ENCODE data around the gene RPS21.

The RPS21 gene

DNA sequence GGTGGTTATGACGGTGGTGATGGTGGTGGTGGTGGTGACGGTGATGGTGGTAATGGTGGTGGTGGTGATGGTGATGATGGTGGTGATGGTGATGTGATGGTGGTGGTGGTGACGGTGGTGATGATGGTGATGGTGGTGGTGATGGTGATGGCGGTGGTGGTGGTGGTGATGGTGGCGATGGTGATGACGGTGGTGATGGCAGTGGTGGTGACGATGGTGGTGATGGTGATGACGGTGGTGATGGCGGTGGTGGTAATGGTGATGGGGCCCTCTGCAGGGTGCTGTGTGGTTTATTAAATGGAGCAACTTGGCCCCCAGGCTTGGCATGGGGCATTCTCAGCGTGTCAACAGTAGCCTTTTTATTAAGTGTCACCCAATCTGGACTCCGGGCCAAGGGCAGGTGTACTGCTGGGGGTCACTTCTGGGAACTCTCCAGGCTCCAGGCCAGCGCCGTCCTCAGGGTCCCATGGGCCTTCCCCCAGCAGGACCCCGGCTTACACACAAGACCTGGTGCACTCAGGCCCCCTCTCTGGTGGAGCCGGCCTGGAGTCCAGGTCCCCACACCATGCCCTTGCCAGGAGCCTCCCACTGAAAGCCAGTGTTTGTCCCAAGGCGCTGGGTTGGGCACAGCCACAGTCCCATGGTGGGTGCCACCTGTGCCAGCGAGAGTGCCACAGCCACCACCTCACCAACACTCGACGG lies 11.4 kb downstream of the RPS21 start:
- no peak for DNase-seq (ENCODE audit: low spot score)
- no peak overlapping the region for H3K27ac ChIP-seq
- ChIA-PET CTCF (no interaction called here), POLR2A (ENCODE audit: low non-redundant PET) (no interaction called here)
- TF ChIP-seq, protein P1, sequence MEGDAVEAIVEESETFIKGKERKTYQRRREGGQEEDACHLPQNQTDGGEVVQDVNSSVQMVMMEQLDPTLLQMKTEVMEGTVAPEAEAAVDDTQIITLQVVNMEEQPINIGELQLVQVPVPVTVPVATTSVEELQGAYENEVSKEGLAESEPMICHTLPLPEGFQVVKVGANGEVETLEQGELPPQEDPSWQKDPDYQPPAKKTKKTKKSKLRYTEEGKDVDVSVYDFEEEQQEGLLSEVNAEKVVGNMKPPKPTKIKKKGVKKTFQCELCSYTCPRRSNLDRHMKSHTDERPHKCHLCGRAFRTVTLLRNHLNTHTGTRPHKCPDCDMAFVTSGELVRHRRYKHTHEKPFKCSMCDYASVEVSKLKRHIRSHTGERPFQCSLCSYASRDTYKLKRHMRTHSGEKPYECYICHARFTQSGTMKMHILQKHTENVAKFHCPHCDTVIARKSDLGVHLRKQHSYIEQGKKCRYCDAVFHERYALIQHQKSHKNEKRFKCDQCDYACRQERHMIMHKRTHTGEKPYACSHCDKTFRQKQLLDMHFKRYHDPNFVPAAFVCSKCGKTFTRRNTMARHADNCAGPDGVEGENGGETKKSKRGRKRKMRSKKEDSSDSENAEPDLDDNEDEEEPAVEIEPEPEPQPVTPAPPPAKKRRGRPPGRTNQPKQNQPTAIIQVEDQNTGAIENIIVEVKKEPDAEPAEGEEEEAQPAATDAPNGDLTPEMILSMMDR (conservative IDR thresholded peaks at IDR 0.05; ENCODE audit: low read depth): no peak

DNA sequence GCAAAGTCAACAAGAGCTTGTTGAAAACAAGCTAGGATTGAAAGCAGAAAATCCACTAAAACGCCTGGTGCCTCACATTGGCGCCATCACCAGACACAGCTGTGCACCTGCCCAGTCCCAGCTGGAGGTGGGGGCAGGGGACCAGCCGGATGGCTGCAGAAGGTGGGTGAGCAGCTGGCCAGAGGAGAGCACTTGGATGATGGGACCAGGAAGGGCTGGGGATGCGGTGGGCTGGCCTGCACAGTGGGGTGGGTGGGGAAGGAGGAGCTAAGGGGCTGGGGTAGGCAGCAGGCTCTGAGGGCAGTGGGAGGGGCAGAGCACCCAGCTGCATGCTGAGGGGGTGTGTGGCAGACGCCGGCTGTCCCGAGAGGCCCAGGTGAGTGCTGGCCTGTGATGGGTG lies 13.1 kb downstream of the RPS21 start:
- DNase-seq (ENCODE audit: low spot score): no peak
- H3K27ac ChIP-seq: peak overlapping the region; percentile 80
- ChIA-PET CTCF (interaction anchor here (0.6 to 2.1 kb wide), 6 partner anchors 10 to 333 kb away, joined by 3 to 12 read pairs (median 6); no protein-coding TSS in a partner anchor), POLR2A (ENCODE audit: low non-redundant PET) (no interaction called here)
- TF ChIP-seq, protein P1 (conservative IDR thresholded peaks at IDR 0.05; ENCODE audit: low read depth): no peak

DNA sequence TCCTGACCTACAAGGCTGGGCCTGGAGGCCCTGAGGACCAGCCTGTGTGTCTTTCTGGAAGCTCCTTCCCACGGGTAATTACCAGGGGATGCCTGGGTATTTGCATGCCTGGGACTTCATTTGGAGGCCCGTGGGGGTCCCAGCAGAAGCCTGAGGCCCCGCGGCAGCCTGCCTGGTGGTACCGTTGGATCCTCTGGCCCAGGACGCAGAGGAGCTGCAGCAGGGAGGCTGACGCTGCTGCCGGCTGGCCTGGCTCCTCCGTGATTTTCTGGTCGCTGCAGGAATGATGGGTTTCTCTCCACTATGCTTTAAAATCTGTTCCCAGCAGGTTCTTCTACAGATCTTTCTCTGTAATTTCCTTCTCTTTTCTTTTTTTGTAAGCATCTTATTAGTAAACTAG lies 13.6 kb downstream of the RPS21 start:
- ChIA-PET POLR2A (ENCODE audit: low non-redundant PET) (no interaction called here), CTCF (interaction anchor here (0.6 to 2.1 kb wide), 8 partner anchors 10 to 332 kb away, joined by 3 to 12 read pairs (median 5); no protein-coding TSS in a partner anchor)
- TF ChIP-seq, protein P1 (conservative IDR thresholded peaks at IDR 0.05; ENCODE audit: low read depth): no peak
- H3K27ac ChIP-seq: peak overlapping the region; percentile 80
- no peak for DNase-seq (ENCODE audit: low spot score)

DNA sequence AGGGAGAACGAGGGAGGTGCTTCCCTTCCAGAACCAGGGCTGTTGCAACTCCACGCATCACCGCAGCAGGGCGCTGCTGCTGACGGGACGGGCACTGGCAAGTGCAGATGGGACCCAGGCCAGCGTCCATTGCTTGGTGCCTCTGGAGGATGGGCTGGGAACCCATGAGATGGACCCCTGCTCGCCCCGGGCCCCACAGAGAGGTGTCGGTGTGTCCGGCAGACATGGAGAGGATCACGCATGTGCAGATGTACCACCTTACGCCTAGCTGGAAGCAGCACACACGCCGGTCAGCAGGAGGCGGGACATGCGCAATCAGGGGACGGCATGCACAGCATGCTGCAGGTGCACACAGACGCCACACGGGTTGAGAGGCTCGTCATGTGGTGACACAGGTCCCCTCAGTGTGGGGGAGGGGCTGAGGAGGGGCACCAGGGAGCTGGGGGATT lies 14.5 kb downstream of the RPS21 start:
- H3K27ac ChIP-seq: peak overlapping the region; percentile 80

DNA sequence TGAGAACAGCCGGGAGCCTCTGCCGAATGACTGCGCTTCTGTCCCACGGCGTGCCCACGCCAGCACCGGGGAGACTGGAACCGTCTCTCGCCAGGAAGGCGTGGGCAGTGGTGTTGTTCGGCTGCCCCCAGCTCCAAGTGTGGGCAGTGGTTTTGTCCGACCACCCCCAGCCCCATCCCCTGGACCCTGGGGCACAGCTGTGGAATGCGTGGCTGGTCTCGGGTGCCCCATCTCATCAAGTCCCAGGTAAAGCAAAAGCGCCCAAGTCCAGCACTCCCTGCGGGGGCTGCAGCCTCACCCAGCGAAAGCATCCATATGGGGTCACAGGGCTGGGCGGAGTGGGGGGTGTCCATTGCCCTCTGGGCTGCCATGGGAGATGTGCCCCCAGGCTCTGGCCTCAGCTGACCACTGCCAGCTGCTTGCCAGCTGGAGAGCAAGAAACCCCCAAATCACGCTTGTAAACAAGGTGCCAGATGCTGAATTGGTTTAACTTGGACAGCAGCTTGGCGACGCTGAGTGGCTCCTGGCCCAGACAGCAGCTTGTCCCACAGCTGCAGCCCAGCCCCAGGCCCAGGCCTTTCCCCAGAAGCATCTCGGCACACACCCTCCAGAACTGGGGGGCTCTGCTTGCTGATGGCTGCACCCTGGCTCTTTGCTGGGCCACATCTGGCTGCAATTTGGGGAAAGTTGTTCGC lies 15.7 kb downstream of the RPS21 start:
- no peak for DNase-seq (ENCODE audit: low spot score)
- ChIA-PET CTCF (interaction anchor here (0.7 to 1.3 kb wide), 5 partner anchors 7 to 389 kb away, joined by 3 to 7 read pairs (median 3); no protein-coding TSS in a partner anchor), POLR2A (ENCODE audit: low non-redundant PET) (no interaction called here)
- H3K27ac ChIP-seq: peak overlapping the region; percentile 80
- TF ChIP-seq, protein P1 (conservative IDR thresholded peaks at IDR 0.05; ENCODE audit: low read depth): no peak

More for the DNA sequence above, 14.5 kb downstream of the RPS21 start:
- TF ChIP-seq, protein P1 (conservative IDR thresholded peaks at IDR 0.05; ENCODE audit: low read depth): peak; percentile 52
- DNase-seq (ENCODE audit: low spot score): no peak
- ChIA-PET CTCF (interaction anchor here (0.5 to 2.1 kb wide), 14 partner anchors 9 to 390 kb away, joined by 3 to 7 read pairs (median 4); no protein-coding TSS in a partner anchor), POLR2A (ENCODE audit: low non-redundant PET) (no interaction called here)

DNA sequence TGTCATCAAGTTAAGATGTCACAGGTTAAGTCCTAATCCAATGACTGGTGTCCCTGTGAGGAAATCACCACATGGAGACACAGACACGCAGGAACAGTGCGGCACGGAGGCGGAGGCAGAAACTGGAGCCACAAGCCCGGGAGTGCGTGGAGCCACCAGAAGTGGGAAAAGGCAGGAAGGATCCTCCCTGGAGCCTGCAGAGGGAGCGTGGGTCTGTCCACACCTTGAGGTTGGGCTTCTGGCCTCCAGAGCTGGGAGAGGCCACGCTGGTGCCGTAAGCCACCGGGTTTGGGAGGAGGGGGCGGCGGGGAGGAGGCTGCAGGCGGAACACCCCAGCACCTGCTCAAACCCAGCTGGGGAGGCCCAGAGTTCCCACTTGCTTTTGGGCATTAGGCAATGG lies 16.4 kb downstream of the RPS21 start:
- DNase-seq (ENCODE audit: low spot score): no peak
- ChIA-PET POLR2A (ENCODE audit: low non-redundant PET) (no interaction called here), CTCF (interaction anchor here (0.5 to 0.7 kb wide), 3 partner anchors 54 to 1135 kb away, joined by 3 to 4 read pairs (median 3); no protein-coding TSS in a partner anchor)
- TF ChIP-seq, protein P1 (conservative IDR thresholded peaks at IDR 0.05; ENCODE audit: low read depth): no peak
- peak overlapping the region; percentile 80 for H3K27ac ChIP-seq
